HepG2 (cell line): ENCODE data around the gene BCAS3. TPM values are rescaled to one million over a fixed set of nuclear protein-coding genes. Genes with fewer than 3 reads are reported as not detected.

Experiments used
- ARID4A ChIP-seq: sonication (generic); formaldehyde crosslinking; IDR thresholded peaks from 2 replicates; pipeline ENCODE4 v1.5.0; 2020; ENCODE audit warnings: mild to moderate bottlenecking, missing genetic modification reagents, borderline replicate concordance
- CENPT ChIP-seq: sonication (generic); formaldehyde crosslinking; IDR thresholded peaks from 2 replicates; pipeline ENCODE4 v1.8.0; 2022; ENCODE audit warnings: low read depth, mild to moderate bottlenecking, moderate library complexity, missing genetic modification reagents
- CHCHD3 ChIP-seq: sonication (generic); formaldehyde crosslinking; IDR thresholded peaks from 2 replicates; pipeline ENCODE4 v1.8.0; 2022; ENCODE audit warnings: mild to moderate bottlenecking, missing genetic modification reagents, moderate library complexity
- GABPB1 ChIP-seq: IDR thresholded peaks from 2 replicates; pipeline ENCODE4 v1.6.1; 2016; ENCODE audit warnings: mild to moderate bottlenecking, missing genetic modification reagents, moderate library complexity, missing compliant biosample characterization
- GPN1 ChIP-seq: sonication (generic); formaldehyde crosslinking; IDR thresholded peaks from 2 replicates; pipeline ENCODE4 v1.5.1; 2020; ENCODE audit warnings: missing genetic modification reagents, borderline replicate concordance
- HOXA5 ChIP-seq: sonication (generic); formaldehyde crosslinking; IDR thresholded peaks from 2 replicates; pipeline ENCODE4 v1.4.0; 2020; ENCODE audit warnings: missing genetic modification reagents
- MYC ChIP-seq: sonication (generic); formaldehyde crosslinking; IDR thresholded peaks from 2 replicates; pipeline ENCODE4 v1.9.0; 2021; ENCODE audit warnings: missing genetic modification reagents, borderline replicate concordance
- PTBP1 ChIP-seq: fragments of 200-400 bp; formaldehyde crosslinking; IDR thresholded peaks from 2 replicates; pipeline ENCODE4 v1.6.1; 2018; ENCODE audit warnings: low read length, low read depth; ENCODE audit not compliant: poor library complexity, severe bottlenecking
- SYNCRIP ChIP-seq: fragments of 200-400 bp; formaldehyde crosslinking; IDR thresholded peaks from 2 replicates; pipeline ENCODE4 v1.6.1; 2018; ENCODE audit warnings: mild to moderate bottlenecking, low read depth, low read length; ENCODE audit not compliant: insufficient read depth
- ZBTB4 ChIP-seq: sonication (generic); formaldehyde crosslinking; IDR thresholded peaks from 2 replicates; pipeline ENCODE4 v1.4.0; 2020; ENCODE audit warnings: missing genetic modification reagents, mild to moderate bottlenecking, borderline replicate concordance
- ZFP41 ChIP-seq: sonication (generic); formaldehyde crosslinking; IDR thresholded peaks from 2 replicates; pipeline ENCODE4 v1.4.0; 2020; ENCODE audit warnings: mild to moderate bottlenecking, missing genetic modification reagents, borderline replicate concordance
- ZNF205 ChIP-seq: IDR thresholded peaks from 2 replicates; pipeline ENCODE4 v1.6.1; 2018; ENCODE audit warnings: missing biosample characterization, missing genetic modification reagents
- ZNF224 ChIP-seq: sonication (generic); formaldehyde crosslinking; IDR thresholded peaks from 2 replicates; pipeline ENCODE4 v1.5.0; 2020; ENCODE audit warnings: mild to moderate bottlenecking, missing genetic modification reagents
- ZNF33B ChIP-seq: sonication (generic); formaldehyde crosslinking; IDR thresholded peaks from 2 replicates; pipeline ENCODE4 v1.5.1; 2020; ENCODE audit warnings: mild to moderate bottlenecking, missing genetic modification reagents
- ZNF598 ChIP-seq: sonication (generic); formaldehyde crosslinking; IDR thresholded peaks from 2 replicates; pipeline ENCODE4 v1.5.1; 2020; ENCODE audit warnings: mild to moderate bottlenecking, missing genetic modification reagents, borderline replicate concordance
- ZNF691 ChIP-seq: sonication (generic); formaldehyde crosslinking; IDR thresholded peaks from 2 replicates; pipeline ENCODE4 v1.4.0; 2020; ENCODE audit warnings: missing genetic modification reagents, low read depth, mild to moderate bottlenecking, borderline replicate concordance
- ZNF747 ChIP-seq: sonication (generic); formaldehyde crosslinking; IDR thresholded peaks from 2 replicates; pipeline ENCODE4 v1.8.1; 2023; ENCODE audit warnings: missing genetic modification reagents, mild to moderate bottlenecking, borderline replicate concordance
- polyA plus RNA-seq, 8 experiments: library from polyadenylated mRNA; depleted of rRNA in 3 of 8; stranded (reverse) in 7 of 8; unstranded in 1 of 8; fragments of >200 nt; fragmentation: Illumina TruSeq in 4 of 8; extraction: Trizol in 4 of 8; gene quantifications; 2 replicates each; pipeline versions ENCODE4 v1.2.1 to v1.2.3, GENCODE V29; 2011 to 2016; ENCODE audit warnings: low read depth in 4 of 8, missing spikeins in 1 of 8, mixed read lengths in 1 of 8; ENCODE audit not compliant: insufficient read depth in 1 of 8
- total RNA-seq, 5 experiments: library from RNA; depleted of rRNA; stranded (reverse); fragments of >200 nt; fragmentation: Illumina TruSeq; extraction: Trizol; gene quantifications; 2 replicates each; pipeline ENCODE4 v1.2.3, GENCODE V29; 2016; ENCODE audit warnings: low read depth in 1 of 5
- TF ChIP-seq, protein P1 (sequence below): sonication (generic); formaldehyde crosslinking; conservative IDR thresholded peaks from 2 replicates; pipeline ENCODE4 v1.8.0; 2022; ENCODE audit warnings: low read depth, missing genetic modification reagents

Gene BCAS3
- total and polyA plus RNA-seq, 2 of the 13 experiments (the other 11 are each of a cell fraction or from before 2014, with no cell fraction given): 10.7 to 11.2 TPM

- peak; percentile 59; the same call in 1 of the 2 replicates for TF ChIP-seq ZNF33B (CRISPR knock-in tag)
- TF ChIP-seq GPN1 (CRISPR knock-in tag): no peak
- TF ChIP-seq ZNF747: peak; percentile 60; the same call in 1 of the 2 replicates
- TF ChIP-seq ZNF598: 0 out of 2 replicates have a peak, but pooled peaks have one; percentile 78
- TF ChIP-seq CENPT (CRISPR knock-in tag): no peak
- TF ChIP-seq ARID4A (CRISPR knock-in tag): peak; percentile 59; the same call in 1 of the 2 replicates
- 0 out of 2 replicates have a peak, but pooled peaks have one; percentile 50 for TF ChIP-seq ZNF224 (CRISPR knock-in tag)
- no peak for TF ChIP-seq SYNCRIP
- peak; percentile 19; the same call in 1 of the 2 replicates for TF ChIP-seq GABPB1
- TF ChIP-seq, protein P1, sequence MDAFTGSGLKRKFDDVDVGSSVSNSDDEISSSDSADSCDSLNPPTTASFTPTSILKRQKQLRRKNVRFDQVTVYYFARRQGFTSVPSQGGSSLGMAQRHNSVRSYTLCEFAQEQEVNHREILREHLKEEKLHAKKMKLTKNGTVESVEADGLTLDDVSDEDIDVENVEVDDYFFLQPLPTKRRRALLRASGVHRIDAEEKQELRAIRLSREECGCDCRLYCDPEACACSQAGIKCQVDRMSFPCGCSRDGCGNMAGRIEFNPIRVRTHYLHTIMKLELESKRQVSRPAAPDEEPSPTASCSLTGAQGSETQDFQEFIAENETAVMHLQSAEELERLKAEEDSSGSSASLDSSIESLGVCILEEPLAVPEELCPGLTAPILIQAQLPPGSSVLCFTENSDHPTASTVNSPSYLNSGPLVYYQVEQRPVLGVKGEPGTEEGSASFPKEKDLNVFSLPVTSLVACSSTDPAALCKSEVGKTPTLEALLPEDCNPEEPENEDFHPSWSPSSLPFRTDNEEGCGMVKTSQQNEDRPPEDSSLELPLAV (CRISPR knock-in tag): no peak
- TF ChIP-seq PTBP1: no peak
- peak; percentile 48; the same call in 1 of the 2 replicates for TF ChIP-seq MYC (CRISPR knock-in tag)
- peak; percentile 62; the same call in 1 of the 2 replicates for TF ChIP-seq HOXA5 (CRISPR knock-in tag)
- no peak for TF ChIP-seq ZNF691 (CRISPR knock-in tag)
- TF ChIP-seq ZFP41 (CRISPR knock-in tag): no peak
- peak; percentile 95; the same call in 1 of the 2 replicates for TF ChIP-seq ZBTB4
- TF ChIP-seq CHCHD3 (CRISPR knock-in tag): no peak
- TF ChIP-seq ZNF205 (CRISPR knock-in tag): peak; percentile 80
These were observed 689.2 kb downstream of the BCAS3 start (continued) for GRCh38 chr17:61366715-61367413.
